Suppressor macrophage treated with lipopolysaccharide for 1 hour (primary cell): Measurements from ENCODE around the gene HSPA5.

Source experiments
- DNase-seq, 3 donors: peaks; one replicate each; pipeline ENCODE4 v3.0.0-alpha.2; 2020 to 2022

HSPA5 gene

GRCh38 chr9:125189361-125190289, 51.5 kb downstream of the HSPA5 start, which contains the start of gene PPP6C:
Gene PPP6C (minus strand): TSS chr9:125189803. CDS start chr9:125189718, 85 bp downstream.
- peak; percentile 99 for DNase-seq

GRCh38 chr9:125189011-125189360, 52.2 kb downstream of the HSPA5 start:
- DNase-seq = peak; percentile 47 to 60 (median 53)
